T-helper 2 cell treated with Interferon-gamma antibody and Interleukin-4, amounts not matched to agents 100 ng/mL and 5 ng/mL, for 36 hours (primary cell): ENCODE data around the gene TADA2B. TPM values are rescaled to one million over a fixed set of nuclear protein-coding genes. Genes with fewer than 3 reads are reported as not detected.
"Not testable (repeated sequence)": the region's sequence is repeated elsewhere in the genome, so short reads cannot be mapped to it uniquely, and the experiment has no call there.

Experiments
- intact Hi-C: fragments of 100-400 bp; cut with micrococcal nuclease; formaldehyde crosslinking; loops from one replicate; pipeline ENCODE4 v1.15.1; 2023
- total RNA-seq: library from RNA; stranded (reverse); gene quantifications from 2 replicates; pipeline ENCODE4 v1.2.3, GENCODE V29; 2022

The TADA2B gene
- total RNA-seq, 1 donor from 2014 or later = 25.2 TPM

DNA sequence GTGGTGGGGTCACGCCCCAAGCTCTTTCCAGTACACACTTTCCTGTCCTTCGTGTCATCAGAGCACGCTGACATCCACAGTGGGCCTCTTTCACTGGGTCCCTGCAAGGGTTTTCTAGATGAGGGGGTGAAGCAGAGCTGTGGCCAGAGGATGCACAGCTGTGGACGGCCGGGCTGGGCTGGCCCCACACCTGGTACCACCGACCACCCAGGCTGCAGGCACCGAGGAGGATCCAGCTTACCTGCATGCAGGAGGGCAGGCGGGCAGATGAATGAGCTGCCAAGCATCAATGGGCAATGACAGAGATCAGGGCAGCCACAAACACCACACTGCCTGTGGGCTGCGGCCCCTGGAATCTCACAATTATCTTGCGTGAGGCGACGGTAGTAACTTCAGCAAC is 34.2 kb downstream of the TADA2B start:
- intact Hi-C loops = no loop called here

DNA sequence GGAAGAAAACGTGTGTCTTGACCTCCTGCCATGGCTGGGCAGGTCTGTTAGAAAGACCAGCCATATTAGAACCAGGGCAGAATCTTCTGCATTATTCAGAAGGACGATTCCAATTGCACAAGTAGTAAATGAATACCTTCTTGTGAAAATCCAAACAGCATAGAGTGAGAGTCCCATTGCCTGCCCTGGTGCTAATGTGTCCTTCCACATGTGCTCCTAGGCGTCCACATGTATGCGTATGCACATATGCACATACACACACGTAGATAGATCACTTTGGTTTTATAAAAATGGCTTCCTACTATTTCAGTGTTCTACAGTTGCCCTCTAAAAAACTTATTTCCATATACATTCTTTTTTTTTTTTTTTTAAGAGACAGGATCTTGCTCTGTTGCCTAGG is 34.9 kb downstream of the TADA2B start:
- intact Hi-C loops = no loop called here

DNA sequence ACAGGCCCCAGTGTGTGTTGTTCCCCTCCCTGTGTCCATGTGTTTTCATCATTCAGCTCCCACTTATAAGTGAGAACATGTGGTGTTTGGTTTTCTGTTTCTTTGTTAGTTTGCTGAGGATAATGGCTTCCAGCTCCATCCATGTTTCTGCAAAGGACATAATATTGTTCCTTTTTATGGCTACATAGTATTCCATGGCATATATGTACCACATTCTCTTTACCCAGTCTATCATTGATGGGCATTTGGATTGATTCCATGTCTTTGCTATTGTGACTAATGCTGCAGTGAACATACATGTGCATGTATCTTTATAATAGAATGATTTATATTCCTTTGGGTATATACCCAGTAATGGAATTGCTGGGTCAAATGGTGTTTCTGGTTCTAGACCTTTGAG is 36.3 kb downstream of the TADA2B start:
- intact Hi-C loops = not testable (repeated sequence)

DNA sequence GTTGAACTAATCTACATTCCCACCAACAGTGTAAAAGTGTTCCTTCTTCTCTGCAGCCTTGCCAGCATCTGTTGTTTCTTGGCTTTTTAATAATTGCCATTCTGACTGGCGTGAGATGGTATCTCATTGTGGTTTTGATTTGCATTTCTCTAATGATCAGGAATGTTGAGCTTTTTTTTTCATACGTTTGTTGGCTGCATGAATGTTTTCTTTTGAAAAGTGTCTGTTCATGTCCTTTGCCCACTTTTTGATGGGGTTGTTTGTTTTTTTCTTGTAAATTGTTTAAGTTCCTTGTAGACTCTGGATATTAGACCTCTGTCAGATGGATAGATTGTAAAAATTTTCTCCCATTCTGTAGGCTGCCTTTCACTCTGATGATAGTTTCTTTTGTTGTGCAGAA is 36.7 kb downstream of the TADA2B start:
- intact Hi-C loops = not testable (repeated sequence)

DNA sequence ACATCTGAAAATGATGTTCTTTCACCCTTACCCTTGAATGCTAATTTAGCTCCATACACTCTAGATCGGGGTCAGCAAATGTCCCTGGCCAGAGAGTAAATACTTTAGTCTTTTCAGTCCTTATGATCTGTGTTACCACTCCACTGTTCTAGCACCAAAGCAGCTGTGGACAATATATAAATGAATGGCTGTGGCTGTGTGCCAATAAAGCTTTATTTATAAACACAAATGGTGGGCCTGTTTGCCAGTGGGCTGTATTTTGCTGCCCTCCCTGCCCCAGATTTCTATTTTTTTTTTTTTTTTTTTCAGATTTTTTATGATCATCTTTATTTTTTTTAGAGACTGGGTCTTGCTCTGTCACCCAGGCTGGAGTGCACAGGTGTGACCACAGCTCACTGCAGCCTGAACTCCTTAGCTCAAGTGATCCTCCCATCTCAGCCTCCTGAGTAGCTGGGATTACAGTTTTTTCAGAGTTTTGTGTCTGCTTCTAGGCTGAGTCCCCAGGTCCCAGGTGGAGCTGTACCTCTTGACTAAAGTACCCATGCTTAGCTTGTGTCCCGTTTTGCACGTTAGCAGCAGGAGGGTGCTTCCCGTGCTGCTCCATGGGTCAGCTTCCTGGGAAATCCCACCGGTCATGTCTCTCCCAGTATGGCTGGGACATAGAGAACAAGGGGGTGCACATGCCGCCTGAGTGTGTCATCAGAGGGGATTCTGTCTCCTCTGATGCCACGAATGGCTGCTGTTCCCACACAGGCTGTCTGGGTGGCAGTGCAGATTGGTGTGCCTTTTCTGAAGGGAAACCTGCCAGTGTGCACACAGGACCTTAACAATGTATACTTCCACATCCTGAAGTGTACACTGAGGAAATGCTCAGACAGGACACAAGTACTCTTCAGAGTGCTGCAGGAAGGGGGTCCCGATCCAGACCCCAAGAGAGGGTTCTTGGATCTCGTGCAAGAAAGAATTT is 40.7 kb downstream of the TADA2B start:
- intact Hi-C loops = no loop called here

DNA sequence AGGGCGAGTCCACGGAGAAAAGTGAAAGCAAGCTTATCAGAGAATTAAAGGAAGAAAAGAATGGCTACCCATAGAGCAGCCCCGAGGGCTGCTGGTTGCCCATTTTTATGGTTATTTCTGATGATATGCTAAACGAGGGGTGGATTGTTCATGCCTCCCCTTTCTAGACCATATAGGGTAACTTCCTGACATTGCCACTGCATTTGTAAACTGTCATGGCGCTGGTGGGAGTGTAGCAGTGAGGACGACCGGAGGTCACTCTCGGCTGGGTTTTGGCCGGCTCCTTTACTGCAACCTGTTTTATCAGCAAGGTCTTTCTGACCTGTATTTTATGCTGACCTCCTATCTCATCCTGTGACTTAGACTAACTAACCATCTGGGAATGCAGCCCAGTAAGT is 41.4 kb downstream of the TADA2B start:
- intact Hi-C loops = not testable (repeated sequence)

DNA sequence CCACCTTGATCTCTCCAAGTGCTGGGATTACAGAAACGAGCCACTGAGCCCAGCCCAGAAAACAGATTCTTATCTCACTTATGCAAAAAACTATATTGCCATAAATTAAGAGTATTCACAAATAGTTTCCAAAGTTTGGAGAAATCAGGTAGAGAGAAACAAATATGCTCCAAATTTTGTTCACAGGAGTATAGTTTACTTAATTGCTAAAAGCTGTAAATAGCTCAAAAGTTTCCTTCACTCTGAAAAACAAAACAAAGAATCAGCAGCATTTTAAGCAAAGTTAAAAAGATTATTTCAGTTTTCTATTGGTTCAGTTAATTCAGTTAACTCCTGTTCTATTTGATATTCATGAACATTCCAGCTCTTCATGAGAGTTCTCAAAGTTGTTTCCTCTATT is 43.2 kb downstream of the TADA2B start:
- intact Hi-C loops = no loop called here

DNA sequence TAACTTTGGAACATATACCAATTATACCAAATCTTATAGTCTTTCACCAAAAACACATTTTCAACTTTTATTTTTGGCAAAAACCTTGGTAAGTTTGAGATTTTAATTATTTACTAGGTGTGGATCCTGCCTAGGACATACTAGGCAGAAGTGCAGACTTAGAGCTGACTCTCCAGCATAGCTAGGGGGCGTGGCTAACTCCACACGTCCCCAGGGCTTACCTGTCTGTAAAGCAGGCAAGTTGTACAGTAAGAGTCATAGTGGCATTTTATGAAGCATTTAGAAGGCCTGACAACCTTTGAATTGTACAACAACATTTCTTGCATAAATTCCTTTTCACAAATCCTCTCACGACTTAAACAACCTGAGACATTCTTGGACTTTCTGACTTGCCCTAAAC is 43.9 kb downstream of the TADA2B start:
- intact Hi-C loops = no loop called here

DNA sequence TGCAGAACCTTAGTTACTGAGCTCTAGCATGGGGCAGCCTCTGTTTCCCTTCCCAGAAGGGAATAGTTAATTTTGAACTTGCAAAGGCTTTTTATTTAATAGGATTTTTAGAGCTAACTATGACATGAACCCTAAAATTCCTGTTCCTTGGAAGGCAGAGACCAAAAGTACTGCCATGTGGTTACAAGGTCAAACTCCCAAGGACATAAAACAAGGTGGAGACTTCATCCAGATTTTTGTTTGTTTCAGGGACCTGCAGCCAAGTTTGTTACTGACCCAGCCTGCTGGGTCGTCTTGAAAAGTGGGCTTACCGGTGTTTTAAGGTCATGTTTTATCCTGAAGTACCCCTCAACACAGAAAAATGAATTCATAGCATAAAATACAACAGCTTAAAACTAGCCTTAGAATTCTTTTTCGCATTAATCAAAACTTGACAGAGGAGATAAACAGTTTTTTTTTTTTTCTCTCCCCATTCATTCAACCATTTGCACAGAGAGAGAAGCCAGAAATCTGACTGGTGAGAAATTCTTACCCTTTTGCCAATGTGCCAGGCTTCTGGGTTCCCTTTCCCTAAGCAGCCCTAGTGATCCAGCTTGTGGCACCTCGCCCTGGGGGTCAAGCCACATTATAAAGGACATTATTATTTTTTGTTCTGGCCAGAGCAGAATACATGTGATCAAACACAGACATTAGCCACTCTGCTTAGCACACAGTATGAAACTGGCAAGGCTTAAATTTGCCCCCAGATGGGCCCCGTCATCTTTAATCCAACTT is 46.2 kb downstream of the TADA2B start:
- intact Hi-C loops = no loop called here

DNA sequence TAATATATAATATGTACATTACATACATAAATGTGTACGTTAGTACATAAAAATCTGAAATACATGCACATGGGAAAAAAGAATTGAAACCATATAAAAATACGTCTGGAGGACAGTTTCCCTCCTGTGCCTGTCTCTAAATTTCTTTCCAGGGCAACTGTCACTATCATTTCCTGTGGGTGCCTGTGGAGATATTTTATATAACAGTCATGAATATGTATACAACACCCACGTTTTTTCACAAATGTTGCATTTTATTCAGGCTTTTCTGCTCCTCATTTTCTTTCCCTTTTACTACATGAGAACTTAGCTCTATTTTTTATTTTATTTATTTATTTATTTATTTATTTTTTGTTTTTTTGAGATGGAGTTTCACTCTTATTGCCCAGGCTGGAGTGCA is 48.9 kb downstream of the TADA2B start:
- intact Hi-C loops = no loop called here

DNA sequence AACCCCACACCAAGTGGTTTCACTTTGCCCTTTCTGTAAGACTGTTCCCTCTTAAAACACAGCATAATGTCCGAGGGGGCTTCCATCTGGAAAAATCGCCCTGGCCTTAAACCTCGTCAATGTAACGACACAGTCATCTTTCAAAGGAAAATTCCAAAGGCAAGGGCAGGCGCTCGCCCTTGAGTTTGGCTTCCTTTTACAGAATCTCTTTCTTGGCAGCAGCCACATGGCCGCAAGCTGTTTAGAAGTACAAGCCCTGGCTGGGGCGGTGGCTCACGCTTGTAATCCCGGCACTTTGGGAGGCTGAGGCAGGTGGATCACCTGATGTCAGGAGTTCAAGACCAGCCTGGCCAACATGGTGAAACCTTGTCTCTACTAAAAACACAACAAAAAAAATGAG is 51.7 kb downstream of the TADA2B start:
- intact Hi-C loops = no loop called here

DNA sequence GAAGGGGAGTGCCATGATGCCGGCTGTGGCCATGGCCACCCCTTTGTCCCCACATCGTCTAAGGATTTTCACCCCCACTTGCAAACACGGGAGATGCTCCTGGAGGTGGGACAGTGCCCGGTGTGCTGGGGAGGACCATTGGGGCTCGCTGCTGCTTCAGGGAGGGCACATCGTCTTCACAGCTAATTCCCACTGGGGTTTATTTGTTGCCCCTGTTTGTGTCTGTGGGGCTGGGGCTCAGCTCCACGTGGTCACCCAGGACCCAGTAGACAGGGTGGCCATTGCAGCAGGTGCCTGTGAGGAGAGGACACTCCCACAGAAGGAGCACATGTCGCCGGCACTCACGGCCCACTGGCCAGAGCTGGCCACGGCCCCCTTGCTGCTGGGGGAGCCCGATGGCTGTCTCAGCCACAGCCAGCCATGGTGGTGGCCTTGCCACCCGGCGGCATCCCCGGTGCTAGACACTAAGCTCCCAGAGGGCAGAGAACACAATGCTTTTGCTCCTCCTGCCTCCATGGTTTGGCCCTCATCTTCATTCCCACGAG is 52.5 kb downstream of the TADA2B start:
- intact Hi-C loops = no loop called here

DNA sequence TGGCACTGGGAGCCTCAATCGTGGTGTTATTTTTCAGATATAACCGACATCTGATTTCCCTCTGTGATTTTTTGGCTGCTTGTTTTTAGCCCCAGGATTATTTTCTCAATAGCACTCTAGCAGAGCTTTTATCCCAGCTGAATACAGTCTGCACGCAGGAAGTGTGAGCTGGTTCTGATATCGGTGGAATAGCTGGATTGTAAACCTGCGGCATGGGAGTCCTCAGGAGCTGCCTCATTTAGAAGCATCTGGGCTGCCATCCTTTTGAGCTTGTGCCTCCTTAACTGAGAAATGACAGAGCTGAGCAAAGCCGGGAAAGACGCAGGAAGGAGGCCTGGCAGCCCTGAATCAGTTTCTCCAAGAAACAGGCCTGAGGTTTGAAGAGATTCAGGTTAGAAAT is 53.1 kb downstream of the TADA2B start:
- intact Hi-C loops = no loop called here

DNA sequence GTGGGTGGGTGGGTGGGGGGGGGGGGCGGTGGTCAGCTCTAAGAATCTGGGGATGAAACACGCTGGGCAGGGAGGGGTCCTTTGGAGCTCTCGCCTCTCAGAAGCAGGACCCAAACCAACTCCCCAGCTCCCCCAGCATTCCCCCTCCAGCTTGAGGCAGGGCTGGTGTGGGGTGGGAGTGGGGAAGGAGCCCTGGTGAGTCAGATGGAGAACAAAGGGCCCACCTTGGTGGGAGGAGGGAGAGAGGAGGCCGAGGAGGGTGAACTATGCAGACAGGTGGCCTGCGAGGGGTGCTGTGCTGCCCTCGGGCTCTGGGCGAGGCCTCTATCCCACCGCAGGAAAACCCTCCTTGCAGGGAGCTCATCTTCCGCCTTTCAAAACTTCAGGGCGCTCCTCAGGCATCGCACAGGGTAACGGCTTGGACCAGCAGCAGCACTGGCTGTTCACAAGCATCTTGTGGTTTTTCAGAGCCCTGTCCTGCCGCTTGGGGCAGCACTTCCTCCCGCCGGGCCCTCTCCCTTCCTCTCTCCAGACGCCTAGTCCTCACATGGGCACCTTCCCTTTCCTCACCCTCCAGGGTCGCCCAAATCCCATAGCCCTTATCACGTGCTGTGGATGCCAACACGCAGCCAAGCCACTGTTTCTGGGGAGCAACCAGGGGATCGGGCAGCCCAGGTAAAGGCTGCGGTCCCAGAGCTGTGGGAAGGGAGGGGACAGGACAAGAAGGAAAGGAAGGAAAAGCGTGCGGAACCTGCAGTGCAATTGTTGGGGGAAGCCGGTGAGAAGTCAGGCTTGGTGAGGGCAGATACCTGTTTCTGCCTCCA is 58.7 kb downstream of the TADA2B start:
- intact Hi-C loops = loop anchor here (2.0 to 10.0 kb wide), 3 partner anchors 33 to 553 kb away; partner anchors contain the start of genes BLOC1S4 and GRPEL1

DNA sequence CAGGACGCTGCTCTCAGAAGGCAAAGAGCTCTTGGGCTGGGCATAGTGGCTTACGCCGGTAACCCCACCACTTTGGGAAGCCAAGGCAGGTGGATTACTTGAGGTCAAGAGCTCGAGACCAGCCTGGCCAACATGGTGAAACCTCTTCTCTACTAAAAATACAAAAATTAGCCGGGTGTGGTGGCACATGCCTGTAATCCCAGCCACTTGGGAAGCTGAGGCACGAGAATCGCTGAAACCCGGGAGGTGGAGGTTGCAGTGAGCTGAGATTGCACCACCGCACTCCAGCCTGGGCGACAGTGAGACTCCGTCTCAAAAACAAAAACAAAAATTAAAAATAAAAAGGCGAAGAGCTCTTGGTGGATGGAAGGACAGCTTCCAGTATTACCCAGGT is 59.3 kb downstream of the TADA2B start:
- intact Hi-C loops = loop anchor here (2.0 to 10.0 kb wide), 3 partner anchors 34 to 552 kb away; partner anchors contain the start of genes BLOC1S4 and GRPEL1

DNA sequence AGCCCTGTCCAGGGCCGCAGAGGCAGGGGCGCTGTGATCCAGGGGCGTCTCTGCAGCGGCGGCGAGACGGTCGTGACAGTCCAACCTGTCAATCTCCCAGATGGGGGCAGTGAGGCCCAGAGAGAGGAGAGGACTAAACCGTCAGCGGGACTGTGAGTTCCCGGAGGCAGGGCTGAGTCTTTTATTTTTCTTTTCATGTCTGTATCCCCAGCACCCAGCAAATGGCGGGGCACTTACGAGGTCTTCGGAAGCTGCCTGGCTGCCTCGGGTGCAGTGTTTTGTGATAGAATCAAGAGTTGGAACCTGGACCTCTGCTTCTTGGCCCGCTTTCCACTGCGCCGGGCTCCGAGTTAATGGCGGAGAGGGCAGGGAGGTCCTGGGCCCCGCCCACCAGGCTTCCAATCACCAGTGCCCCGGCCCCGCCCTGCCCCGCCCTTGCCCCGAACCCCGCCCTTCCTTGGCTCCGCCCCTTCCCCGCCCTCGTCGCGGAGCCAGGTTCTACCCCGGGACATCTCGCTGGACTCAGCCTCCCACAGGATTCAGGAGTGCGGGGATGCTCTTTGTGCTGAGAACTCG is 59.9 kb downstream of the TADA2B start:
- intact Hi-C loops = loop anchor here (1.0 to 10.0 kb wide), 5 partner anchors 34 to 552 kb away; partner anchors contain the start of genes BLOC1S4, GRPEL1, MAN2B2 and TADA2B

DNA sequence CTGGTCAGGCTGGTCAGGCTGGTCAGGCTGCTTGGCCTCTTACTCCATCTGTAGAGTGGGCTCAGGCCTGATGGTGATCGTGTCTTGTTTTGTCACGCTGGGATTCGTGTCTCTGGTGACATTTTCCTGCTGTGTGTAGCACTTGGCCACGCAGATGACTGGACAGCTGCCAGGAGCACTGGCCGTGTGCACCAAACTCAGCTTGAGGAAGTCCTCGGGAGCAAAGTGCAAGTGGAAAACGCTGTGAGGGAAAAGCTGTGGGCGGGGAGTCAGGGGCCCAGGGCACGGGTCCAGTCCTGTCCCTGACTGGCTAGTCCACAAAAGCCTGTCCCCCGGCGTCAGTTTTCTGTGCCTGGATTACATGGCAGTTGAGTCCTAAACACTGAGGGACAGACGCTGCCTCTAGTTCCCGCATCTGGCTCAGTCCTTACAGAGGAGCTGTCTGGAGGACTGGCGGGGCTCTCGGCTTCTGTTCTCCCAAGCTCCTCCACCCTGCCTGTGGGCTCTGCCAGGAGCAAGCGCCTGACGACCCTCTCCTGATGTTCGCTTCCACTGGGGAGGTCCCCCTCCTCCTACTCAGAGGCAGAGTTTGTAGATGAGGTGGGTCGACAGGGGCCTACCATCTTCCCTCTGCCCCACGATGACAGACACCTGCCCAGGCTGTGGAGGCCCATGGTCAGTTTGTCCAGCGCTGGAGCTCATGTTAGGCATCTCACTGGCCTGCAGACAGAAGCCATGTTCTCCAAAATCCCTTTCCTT is 60.6 kb downstream of the TADA2B start:
- intact Hi-C loops = loop anchor here (1.0 to 10.0 kb wide), 5 partner anchors 35 to 551 kb away; partner anchors contain the start of genes BLOC1S4, GRPEL1, MAN2B2 and TADA2B

DNA sequence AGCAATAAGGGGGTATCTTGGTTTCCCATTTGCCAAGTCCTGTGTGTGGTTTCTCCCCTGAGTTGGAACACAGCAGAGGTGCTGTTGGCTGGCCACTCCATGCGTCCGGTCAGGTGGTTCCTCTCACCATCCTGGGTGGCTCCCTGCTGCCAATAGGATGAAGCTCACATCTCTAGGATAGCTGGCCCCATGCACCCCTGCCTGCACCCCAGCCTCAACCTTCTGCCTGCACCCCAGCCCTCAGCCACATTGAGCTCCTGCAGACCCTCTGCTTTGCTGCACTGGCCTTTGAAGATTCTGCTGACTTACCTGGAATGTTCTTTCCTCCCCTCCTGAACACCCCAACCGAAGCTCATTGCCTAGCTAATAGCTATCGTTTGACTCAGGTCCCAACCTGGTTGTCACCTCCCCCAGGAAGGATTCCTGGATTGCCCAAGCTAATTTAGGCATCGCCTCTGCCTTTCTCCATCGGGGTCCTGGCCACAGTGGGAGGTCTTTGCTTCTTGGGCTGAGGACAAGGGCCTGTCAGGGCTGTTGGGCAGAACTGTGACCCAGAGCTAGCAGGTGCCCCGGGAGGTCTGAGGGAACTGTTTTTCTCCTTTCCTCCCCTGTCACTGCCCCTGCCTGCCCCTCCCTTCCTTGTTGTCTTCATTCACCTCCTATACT is 61.3 kb downstream of the TADA2B start:
- intact Hi-C loops = loop anchor here (10.0 kb wide), 2 partner anchors 390 to 550 kb away; partner anchors contain the start of gene BLOC1S4

DNA sequence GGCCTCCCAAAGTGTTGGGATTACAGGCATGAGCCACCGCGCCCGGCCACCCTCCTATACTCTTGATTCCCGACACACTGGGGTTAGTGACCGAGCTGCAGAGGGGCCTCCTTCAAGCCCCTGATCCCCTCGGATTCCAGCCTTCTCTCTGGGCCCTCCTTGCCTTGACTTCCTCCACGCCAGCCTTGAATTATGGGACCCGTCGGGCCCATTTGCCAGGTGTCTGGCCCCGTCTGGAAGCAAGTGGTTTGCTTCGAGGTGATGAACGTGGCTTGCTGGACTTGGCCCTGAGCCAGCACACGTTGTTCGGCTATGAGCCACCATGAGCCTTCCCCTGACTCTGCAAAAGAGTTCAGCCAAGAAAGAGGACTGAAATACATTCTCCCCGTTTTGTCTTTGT is 62.1 kb downstream of the TADA2B start:
- intact Hi-C loops = loop anchor here (10.0 kb wide), 2 partner anchors 390 to 550 kb away; partner anchors contain the start of gene BLOC1S4
